HUES6 (cell line): ENCODE measurements around the gene PDXK.

ENCODE experiments used
- H3K27ac ChIP-seq: 2 replicates; pipeline ENCODE4 v1.7.0; 2013; ENCODE audit warnings: low read depth, mild to moderate bottlenecking, low read length, inconsistent platforms
- H3K27me3 ChIP-seq: 2 replicates; pipeline ENCODE4 v1.6.1; 2013; ENCODE audit warnings: low read length; ENCODE audit not compliant: control insufficient read depth, insufficient read depth
- H3K36me3 ChIP-seq: 2 replicates; pipeline ENCODE4 v1.6.1; 2013; ENCODE audit warnings: low read length; ENCODE audit not compliant: control insufficient read depth, insufficient read depth
- H3K4me1 ChIP-seq: 2 replicates; pipeline ENCODE4 v1.6.1; 2013; ENCODE audit warnings: low read length; ENCODE audit not compliant: control insufficient read depth, insufficient read depth
- H3K4me3 ChIP-seq: 2 replicates; pipeline ENCODE4 v1.5.1; 2013; ENCODE audit warnings: low read depth, low read length
- H3K9ac ChIP-seq: one replicate; pipeline ENCODE4 v1.6.1; 2013; ENCODE audit warnings: mild to moderate bottlenecking, low read length
- H3K9me3 ChIP-seq: 2 replicates; pipeline ENCODE4 v1.6.1; 2013; ENCODE audit warnings: low read depth, low read length; ENCODE audit not compliant: control insufficient read depth, insufficient read depth

PDXK gene

DNA sequence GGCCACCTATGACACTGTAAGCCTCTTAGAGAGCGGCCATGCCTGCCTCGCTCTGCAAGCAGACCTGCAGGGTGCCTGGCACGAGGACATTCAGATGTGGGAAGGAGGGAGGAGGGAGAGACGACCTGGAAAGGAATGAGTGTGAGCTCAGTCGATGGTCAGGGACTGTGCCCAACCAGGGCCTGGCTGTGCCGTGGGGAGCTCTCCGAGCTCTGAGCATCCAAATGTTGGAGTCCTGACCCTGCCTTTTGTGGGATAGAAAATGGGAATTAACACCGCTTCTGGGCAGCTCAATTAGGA, 49.9 kb downstream of the PDXK start:
- Histone ChIP-seq H3K9ac (peak overlapping the region; percentile 64), H3K4me1 (peaks cover 42% of the 10 kb centered on the region), H3K9me3 (no peaks in the 10 kb centered on the region), H3K4me3 (no peak overlapping the region), H3K27me3 (no peaks in the 10 kb centered on the region), H3K36me3 (peaks cover 14% of the 10 kb centered on the region), H3K27ac (peak overlapping the region; percentile 90; the same call in 1 of the 2 replicates)

DNA sequence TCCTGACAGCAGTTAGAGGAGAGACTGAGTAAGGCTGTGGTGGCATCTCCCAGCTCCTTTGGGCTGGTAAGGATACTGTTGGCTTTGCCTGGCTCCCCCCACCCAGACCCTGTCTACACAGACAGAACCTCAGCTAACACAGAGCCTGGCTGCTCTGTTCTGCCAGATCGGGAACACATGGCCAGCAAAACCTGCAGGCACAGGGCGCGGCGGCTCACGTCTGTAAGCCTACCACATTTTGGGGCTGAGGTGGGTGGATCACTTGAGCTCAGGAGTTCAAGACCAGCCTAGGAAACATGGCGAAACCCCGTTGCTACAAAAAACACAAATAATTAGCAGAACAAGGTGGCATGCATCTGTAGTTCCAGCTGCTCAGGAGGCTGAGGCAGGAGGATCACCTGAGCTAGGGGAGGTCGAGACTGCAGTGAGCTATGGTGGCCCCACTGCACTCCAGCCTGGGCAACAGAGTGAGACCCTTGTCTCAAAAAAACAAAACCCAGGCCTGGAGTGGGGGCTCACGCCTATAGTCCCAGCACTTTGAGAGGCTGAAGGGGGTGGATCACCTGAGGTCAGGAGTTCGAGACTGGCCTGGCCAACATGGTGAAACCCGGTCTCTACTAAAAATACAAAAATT, 50.5 kb downstream of the PDXK start:
- H3K4me1 ChIP-seq = peaks cover 42% of the 10 kb centered on the region

DNA sequence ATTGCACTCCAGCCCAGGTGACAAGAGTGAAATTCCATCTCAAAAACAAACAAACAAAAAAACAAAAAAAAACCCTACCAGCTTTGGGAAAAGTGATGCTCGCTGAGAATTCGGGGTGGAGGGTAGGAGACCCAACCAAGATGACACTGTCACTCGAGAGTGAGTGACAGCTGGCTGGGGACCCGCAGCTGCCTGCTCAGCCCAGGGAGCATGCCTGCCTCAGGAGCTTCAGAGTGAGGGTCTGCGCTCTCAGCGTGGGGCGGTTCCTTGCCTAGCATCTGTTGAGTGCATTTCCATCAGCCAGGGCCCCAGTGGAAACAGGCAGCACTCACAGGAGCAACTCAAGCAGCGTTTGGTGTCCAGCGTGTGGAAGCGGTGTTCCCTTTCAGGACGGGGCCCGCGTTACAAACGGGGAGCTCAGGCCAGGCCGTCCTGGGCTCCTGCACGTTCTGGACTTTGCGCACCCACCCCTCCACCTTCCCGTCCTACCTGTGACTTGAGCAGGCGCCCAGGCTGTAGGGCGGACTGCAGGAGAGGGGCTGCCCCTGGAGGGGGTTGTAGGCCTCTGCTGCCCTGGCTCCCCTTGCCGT, 51.2 kb downstream of the PDXK start:
- H3K4me3 ChIP-seq = no peak overlapping the region
- no peak overlapping the region for H3K27ac ChIP-seq

More for the DNA sequence above, 50.5 kb downstream of the PDXK start:
- Histone ChIP-seq H3K9me3 (no peaks in the 10 kb centered on the region), H3K27ac (no peak overlapping the region), H3K36me3 (peaks cover 16% of the 10 kb centered on the region), H3K9ac (no peak overlapping the region), H3K27me3 (no peaks in the 10 kb centered on the region), H3K4me3 (no peak overlapping the region)

DNA sequence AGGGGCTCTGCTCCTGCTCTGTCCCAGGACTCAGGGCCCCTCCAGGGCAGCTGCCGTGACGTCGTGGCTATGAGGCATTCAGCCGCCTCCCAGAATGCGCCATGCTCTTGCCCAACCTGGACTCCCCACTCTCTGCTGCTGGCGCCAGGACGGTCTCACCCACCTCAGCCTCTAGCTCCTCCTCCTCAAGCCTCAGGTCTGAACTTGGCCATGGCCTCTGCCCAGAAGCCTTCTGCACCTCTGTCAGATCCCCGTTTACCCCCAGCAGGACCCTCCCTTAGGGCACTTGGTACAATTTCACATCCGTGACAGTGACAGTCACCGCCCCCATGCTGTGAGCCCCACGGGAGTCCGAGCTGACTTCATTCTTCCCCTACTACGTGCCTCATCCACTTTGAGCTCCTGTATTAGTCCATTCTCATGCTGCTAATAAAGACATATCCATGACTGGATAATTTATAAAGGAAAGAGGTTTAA, 52.3 kb downstream of the PDXK start:
- Histone ChIP-seq H3K9ac (no peak overlapping the region), H3K4me1 (peaks cover 45% of the 10 kb centered on the region), H3K27ac (no peak overlapping the region), H3K9me3 (no peaks in the 10 kb centered on the region), H3K36me3 (peaks cover 19% of the 10 kb centered on the region), H3K4me3 (no peak overlapping the region), H3K27me3 (no peaks in the 10 kb centered on the region)

More for the DNA sequence above, 51.2 kb downstream of the PDXK start:
- no peaks in the 10 kb centered on the region for H3K9me3 ChIP-seq
- peaks cover 42% of the 10 kb centered on the region for H3K4me1 ChIP-seq
- no peak overlapping the region for H3K9ac ChIP-seq
- H3K36me3 ChIP-seq = peaks cover 19% of the 10 kb centered on the region
- H3K27me3 ChIP-seq = no peaks in the 10 kb centered on the region

DNA sequence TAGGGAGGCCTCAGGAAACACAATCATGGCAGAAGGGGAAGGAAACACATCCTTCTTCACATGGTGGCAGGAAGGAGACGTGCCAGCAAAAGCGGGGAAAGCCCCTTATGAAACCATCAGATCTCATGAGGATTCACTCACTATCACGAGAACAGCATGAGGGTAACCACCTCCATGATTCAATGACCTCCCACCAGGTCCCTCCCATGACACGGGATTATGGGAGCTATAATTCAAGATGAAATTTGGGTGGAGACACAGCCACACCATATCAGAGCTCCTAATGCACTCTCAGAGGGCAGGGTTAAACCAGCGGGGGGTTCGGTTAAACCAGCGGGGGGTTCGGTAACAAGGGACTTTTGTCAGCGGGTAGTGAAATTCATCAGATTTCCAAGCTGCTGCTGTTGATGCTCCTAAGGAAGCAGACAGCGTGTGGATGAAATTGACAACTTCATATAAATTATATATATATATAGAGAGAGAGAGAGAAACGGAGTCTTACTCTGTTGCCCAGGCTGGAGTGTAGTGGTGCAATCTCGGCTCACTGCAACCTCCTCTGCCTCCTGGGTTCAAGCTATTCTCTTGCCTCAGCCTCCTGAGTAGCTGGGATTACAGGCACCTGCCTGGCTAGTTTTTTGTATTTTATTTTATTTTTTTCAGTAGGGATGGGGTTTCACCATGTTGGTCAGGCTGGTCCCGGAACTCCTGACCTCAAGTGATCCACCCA, 52.9 kb downstream of the PDXK start:
- Histone ChIP-seq H3K4me3 (no peak overlapping the region), H3K4me1 (peaks cover 45% of the 10 kb centered on the region), H3K36me3 (peaks cover 19% of the 10 kb centered on the region), H3K9me3 (no peaks in the 10 kb centered on the region), H3K27me3 (no peaks in the 10 kb centered on the region), H3K9ac (no peak overlapping the region), H3K27ac (peak overlapping the region; percentile 38; the same call in 1 of the 2 replicates)

DNA sequence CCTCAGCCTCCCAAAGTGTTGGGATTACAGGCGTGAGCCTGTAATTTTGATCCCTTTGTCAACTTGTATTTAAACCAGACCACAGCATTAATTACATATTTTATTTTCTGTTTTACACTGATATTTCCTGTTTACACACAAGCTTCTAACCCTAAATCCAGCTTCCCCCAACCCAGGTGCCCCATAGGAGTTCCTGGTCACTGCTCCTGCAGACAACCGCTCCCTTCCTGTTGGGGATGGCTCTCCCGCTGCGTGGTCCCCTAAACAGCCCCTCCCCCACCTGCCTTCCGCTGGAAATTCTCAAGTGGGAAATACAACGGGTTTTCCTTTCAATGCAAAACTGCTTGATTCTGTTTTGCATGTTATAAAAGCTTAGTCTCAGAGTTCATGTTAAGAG, 53.5 kb downstream of the PDXK start:
- H3K27ac ChIP-seq = peak overlapping the region; percentile 38; the same call in 1 of the 2 replicates

DNA sequence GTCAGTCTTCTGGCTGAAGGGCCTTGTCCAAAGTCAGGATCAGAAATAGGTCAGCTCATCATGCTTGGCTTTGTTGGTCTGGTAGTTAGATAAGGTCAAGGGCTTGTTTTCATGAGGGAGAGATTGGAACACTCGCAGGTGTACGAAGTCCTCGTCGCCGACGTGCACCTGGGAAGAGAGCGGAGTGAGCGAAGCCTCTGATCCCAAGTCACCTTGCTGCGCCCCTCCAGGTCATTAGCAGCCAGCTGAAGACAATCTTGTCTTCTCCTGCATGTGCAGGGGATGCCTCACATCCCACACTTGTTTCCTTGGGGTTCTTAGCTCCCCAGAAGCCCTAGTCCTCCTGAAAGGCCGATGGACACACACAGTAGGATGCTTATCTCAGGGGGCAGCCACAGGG, 55.2 kb downstream of the PDXK start:
- peaks cover 19% of the 10 kb centered on the region for H3K36me3 ChIP-seq
- H3K27me3 ChIP-seq = no peaks in the 10 kb centered on the region
- H3K4me3 ChIP-seq = no peak overlapping the region
- H3K9ac ChIP-seq = no peak overlapping the region
- peaks cover 34% of the 10 kb centered on the region for H3K4me1 ChIP-seq
- no peak overlapping the region for H3K27ac ChIP-seq
- no peaks in the 10 kb centered on the region for H3K9me3 ChIP-seq

More for the DNA sequence above, 53.5 kb downstream of the PDXK start:
- Histone ChIP-seq H3K4me3 (no peak overlapping the region), H3K4me1 (peaks cover 42% of the 10 kb centered on the region), H3K36me3 (peaks cover 19% of the 10 kb centered on the region), H3K9ac (no peak overlapping the region), H3K9me3 (no peaks in the 10 kb centered on the region), H3K27me3 (no peaks in the 10 kb centered on the region)

DNA sequence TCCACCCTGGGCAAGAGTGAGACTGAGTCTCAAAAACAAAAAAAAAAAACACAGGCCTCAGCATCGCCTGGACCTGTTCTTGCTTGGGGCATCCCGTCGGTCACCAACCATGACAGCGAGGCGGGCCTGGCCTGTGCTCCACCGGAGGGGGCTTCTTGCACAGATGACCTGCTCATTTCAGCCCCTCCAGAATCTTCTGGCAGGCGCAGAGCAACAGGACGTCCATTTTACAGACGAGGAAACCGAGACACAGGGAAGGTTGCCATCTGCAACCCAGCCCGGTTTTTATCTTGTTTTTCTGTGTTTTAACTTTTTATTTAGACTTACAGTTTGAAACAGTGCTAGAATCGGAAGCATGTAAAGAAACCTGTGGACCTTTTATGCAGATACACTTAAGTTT, 56.3 kb downstream of the PDXK start:
- no peaks in the 10 kb centered on the region for H3K9me3 ChIP-seq
- peaks cover 19% of the 10 kb centered on the region for H3K36me3 ChIP-seq
- no peak overlapping the region for H3K27ac ChIP-seq
- peaks cover 34% of the 10 kb centered on the region for H3K4me1 ChIP-seq
- H3K9ac ChIP-seq = peak overlapping the region; percentile 76
- H3K4me3 ChIP-seq = peak overlapping the region; percentile 73
- H3K27me3 ChIP-seq = no peaks in the 10 kb centered on the region

DNA sequence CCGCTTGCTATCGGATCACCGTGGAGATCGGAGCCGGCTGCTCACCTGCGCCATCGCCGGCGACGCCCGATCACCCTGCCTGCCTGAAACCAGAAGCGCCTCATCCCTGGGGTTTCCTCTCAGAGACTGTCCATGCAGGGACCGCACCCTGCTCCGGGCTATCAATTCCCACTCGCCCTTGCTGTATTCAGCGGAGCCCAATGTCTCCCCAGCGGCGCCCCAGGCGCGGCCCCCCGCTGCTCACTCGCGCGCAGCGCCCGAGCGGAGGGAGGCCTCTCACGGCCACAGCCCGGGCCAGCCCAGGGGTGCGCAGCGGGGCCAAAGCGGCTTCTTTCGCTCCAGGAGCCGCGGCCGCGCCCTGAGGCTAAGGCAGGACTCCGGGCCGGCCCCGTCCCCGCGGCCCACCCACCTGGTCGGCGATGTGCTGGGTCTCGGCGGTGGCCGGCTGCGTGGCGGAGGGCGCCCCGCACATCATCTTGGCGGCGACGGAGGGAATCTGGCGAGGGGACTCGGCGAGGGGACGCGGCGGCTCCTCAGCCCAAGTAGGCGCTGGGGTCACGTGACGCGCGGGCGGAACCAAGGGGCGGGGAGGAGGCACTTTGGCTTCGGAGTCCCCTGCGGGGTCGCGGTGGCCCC, 57.0 kb downstream of the PDXK start, which contains the start of gene CSTB:
TSS of gene CSTB (minus strand) at position 514 of the 636 bp plus-strand sequence. CDS start at position 475, 39 bp downstream.
- H3K27ac ChIP-seq = peak within 1 kb of the TSS; percentile 97
- H3K27me3 ChIP-seq = no peaks in the 10 kb centered on the region
- H3K4me1 ChIP-seq = peaks cover 33% of the 10 kb centered on the region
- peaks cover 19% of the 10 kb centered on the region for H3K36me3 ChIP-seq
- peak within 1 kb of the TSS; percentile 73 for H3K4me3 ChIP-seq
- no peaks in the 10 kb centered on the region for H3K9me3 ChIP-seq
- H3K9ac ChIP-seq = peak within 1 kb of the TSS; percentile 76

DNA sequence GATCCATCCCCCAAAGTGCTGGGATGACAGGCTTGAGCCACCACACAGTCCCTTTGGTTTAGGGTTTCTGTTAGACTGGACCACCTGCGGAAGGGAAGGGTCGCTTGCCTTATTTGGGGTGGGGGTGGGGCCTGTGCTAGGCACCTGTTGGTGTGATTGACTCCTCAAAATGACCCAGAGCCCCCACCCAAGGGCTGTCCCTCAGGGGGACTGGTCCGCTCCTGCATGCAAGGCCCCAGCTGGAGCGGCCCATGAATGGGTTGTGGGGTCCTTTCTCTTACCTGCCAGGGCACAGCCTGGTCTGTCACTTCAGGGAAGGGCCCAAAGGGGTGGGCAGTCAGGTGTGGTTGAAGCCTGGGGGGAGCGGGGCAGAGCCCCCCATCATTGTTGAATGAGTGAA, 59.0 kb downstream of the PDXK start:
- Histone ChIP-seq H3K9me3 (no peaks in the 10 kb centered on the region), H3K27me3 (no peaks in the 10 kb centered on the region), H3K4me3 (no peak overlapping the region), H3K36me3 (peaks cover 18% of the 10 kb centered on the region), H3K27ac (no peak overlapping the region), H3K9ac (no peak overlapping the region), H3K4me1 (peaks cover 14% of the 10 kb centered on the region)
